Tibial nerve (tissue), 3 donors: ENCODE data around the gene NAPG.

Source experiments
- CTCF ChIP-seq, 5 experiments: fragments of 200-600 bp in 3 of 5; fragments of 450-650 bp in 2 of 5; sonication (generic) in 3 of 5; IDR thresholded peaks; one replicate each; pipeline ENCODE4 v1.5.1; 2016 to 2019; ENCODE audit warnings: antibody characterized with exemption in 5 of 5, mild to moderate bottlenecking in 3 of 5, moderate library complexity in 2 of 5
- POLR2A ChIP-seq, 2 donors: fragments of 450-650 bp; IDR thresholded peaks; one replicate each; pipeline ENCODE4 v1.6.1; 2017; ENCODE audit warnings: antibody characterized with exemption in 2 of 2, mild to moderate bottlenecking in 2 of 2, moderate library complexity in 2 of 2

DNA sequence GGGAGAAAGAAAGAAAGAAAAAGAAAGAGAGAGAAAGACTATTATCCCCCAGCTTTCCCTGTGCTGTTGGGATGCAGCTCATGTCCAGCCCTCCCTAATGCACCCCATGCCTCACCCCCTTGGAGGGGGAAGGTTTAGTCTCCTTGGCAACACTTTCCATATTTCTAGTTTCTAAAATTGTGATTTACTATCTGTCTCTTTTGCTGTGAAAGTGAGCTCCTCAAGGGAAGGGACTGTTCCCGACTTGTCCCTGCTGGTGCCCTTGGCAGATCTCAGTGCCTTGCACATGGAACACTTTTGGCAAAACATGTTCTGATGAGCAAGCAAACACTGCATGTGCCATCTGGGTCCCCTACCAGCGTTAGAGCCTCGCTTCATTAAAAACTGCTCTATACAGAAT, 11.7 kb upstream of the NAPG start:
- peak in 1 of 2 donors; percentile 6 for TF ChIP-seq POLR2A (IDR thresholded peaks at IDR 0.05)
- no peak for TF ChIP-seq CTCF (IDR thresholded peaks at IDR 0.05)
